WTC11 (cell line): ENCODE measurements around the gene RBM44.

Source experiments
- CBFB ChIP-seq: sonication (generic); formaldehyde crosslinking; IDR thresholded peaks from 2 replicates; pipeline ENCODE4 v1.8.1; 2022; ENCODE audit warnings: mild to moderate bottlenecking, low read depth, missing genetic modification reagents
- CTCF ChIP-seq: fragments of 200-600 bp; IDR thresholded peaks from 2 replicates; pipeline ENCODE4 v1.8.0; 2022; ENCODE audit warnings: antibody characterized with exemption
- ESRRA ChIP-seq: sonication (generic); formaldehyde crosslinking; IDR thresholded peaks from 2 replicates; pipeline ENCODE4 v1.8.1; 2022; ENCODE audit warnings: mild to moderate bottlenecking, missing genetic modification reagents, borderline replicate concordance
- MAX ChIP-seq: sonication (generic); formaldehyde crosslinking; IDR thresholded peaks from 2 replicates; pipeline ENCODE4 v1.8.0; 2022; ENCODE audit warnings: mild to moderate bottlenecking, missing genetic modification reagents
- SP1 ChIP-seq: sonication (generic); formaldehyde crosslinking; conservative IDR thresholded peaks from 2 replicates; pipeline ENCODE4 v1.8.1; 2022; ENCODE audit warnings: missing genetic modification reagents
- TP53 ChIP-seq: sonication (generic); formaldehyde crosslinking; IDR thresholded peaks from 2 replicates; pipeline ENCODE4 v1.8.1; 2023; ENCODE audit warnings: mild to moderate bottlenecking, missing genetic modification reagents
- ZBTB21 ChIP-seq: sonication (generic); formaldehyde crosslinking; IDR thresholded peaks from 2 replicates; pipeline ENCODE4 v1.8.1; 2023; ENCODE audit warnings: mild to moderate bottlenecking, missing genetic modification reagents, borderline replicate concordance
- TF ChIP-seq, protein P1 (sequence below): sonication (generic); formaldehyde crosslinking; IDR thresholded peaks from 2 replicates; pipeline ENCODE4 v1.8.1; 2022; ENCODE audit warnings: low read depth, mild to moderate bottlenecking, moderate library complexity, missing genetic modification reagents, borderline replicate concordance
- TF ChIP-seq, protein P2 (sequence below): fragments of 250-450 bp; sonication (Bioruptor Pico); IDR thresholded peaks from 2 replicates; pipeline ENCODE4 v1.9.0; 2021; ENCODE audit warnings: mild to moderate bottlenecking
- TF ChIP-seq, protein P3 (sequence below): sonication (generic); formaldehyde crosslinking; IDR thresholded peaks from 2 replicates; pipeline ENCODE4 v1.8.1; 2022; ENCODE audit warnings: missing genetic modification reagents, borderline replicate concordance

DNA sequence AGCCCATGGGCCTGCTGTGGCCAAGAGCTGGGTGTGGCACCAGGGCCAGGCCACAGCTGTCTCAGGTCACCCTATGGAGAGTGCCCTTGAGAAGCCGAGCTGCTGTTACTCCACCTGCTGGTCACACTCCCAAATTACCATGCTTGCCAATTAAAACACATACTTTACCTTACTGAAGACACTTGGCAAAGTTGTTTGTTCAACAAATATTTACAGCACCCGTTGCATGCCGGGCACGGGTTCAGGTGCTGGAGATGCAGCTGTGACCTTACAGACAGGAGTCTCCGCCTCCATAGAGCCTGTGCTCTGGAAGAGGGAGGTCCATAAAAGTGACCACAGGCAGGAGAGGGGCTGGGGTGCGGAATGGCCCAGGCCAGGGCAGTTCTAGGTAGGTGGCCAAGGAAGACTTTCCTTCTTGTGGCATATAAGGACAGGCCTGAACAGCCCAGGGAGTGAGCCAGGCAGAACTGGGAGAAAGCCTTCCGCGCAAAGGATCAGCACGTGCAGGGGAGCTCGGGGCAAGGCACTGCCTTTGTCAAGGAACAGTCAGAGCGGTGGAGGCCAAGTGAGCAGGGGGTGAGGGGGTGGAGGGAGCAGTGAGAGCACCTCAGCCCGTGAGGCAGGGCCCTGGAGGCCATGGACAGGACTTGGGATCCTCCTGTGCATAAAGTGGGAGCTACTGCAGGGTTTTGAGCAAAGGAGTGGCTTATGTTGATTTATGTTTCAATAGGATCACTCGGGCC lies 23.6 kb upstream of the RBM44 start:
- TF ChIP-seq, protein P1, sequence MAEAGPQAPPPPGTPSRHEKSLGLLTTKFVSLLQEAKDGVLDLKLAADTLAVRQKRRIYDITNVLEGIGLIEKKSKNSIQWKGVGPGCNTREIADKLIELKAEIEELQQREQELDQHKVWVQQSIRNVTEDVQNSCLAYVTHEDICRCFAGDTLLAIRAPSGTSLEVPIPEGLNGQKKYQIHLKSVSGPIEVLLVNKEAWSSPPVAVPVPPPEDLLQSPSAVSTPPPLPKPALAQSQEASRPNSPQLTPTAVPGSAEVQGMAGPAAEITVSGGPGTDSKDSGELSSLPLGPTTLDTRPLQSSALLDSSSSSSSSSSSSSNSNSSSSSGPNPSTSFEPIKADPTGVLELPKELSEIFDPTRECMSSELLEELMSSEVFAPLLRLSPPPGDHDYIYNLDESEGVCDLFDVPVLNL (CRISPR knock-in tag), result no peak
- TF ChIP-seq CTCF (peak; percentile 72), MAX (CRISPR knock-in tag) (no peak), SP1 (CRISPR knock-in tag) (no peak), TP53 (CRISPR knock-in tag) (no peak), ESRRA (CRISPR knock-in tag) (no peak), ZBTB21 (CRISPR knock-in tag) (no peak), CBFB (CRISPR knock-in tag) (no peak)
- TF ChIP-seq, protein P2, sequence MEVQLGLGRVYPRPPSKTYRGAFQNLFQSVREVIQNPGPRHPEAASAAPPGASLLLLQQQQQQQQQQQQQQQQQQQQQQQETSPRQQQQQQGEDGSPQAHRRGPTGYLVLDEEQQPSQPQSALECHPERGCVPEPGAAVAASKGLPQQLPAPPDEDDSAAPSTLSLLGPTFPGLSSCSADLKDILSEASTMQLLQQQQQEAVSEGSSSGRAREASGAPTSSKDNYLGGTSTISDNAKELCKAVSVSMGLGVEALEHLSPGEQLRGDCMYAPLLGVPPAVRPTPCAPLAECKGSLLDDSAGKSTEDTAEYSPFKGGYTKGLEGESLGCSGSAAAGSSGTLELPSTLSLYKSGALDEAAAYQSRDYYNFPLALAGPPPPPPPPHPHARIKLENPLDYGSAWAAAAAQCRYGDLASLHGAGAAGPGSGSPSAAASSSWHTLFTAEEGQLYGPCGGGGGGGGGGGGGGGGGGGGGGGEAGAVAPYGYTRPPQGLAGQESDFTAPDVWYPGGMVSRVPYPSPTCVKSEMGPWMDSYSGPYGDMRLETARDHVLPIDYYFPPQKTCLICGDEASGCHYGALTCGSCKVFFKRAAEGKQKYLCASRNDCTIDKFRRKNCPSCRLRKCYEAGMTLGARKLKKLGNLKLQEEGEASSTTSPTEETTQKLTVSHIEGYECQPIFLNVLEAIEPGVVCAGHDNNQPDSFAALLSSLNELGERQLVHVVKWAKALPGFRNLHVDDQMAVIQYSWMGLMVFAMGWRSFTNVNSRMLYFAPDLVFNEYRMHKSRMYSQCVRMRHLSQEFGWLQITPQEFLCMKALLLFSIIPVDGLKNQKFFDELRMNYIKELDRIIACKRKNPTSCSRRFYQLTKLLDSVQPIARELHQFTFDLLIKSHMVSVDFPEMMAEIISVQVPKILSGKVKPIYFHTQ (CRISPR knock-in tag), result no peak
- TF ChIP-seq, protein P3, sequence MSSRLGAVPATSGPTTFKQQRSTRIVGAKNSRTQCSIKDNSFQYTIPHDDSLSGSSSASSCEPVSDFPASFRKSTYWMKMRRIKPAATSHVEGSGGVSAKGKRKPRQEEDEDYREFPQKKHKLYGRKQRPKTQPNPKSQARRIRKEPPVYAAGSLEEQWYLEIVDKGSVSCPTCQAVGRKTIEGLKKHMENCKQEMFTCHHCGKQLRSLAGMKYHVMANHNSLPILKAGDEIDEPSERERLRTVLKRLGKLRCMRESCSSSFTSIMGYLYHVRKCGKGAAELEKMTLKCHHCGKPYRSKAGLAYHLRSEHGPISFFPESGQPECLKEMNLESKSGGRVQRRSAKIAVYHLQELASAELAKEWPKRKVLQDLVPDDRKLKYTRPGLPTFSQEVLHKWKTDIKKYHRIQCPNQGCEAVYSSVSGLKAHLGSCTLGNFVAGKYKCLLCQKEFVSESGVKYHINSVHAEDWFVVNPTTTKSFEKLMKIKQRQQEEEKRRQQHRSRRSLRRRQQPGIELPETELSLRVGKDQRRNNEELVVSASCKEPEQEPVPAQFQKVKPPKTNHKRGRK (CRISPR knock-in tag), result no peak
